Aorta (tissue), 5 donors: ENCODE data around the gene CEP128. TPM values are rescaled to one million over a fixed set of nuclear protein-coding genes. Genes with fewer than 3 reads are reported as not detected.

Experiments used
- ATAC-seq: fragments of 200-7000 bp; cut with Tn5 transposase; one replicate; pipeline ENCODE4 v1.9.1; 2022; ENCODE audit warnings: moderate library complexity; ENCODE audit not compliant: low FRiP score
- DNase-seq, 2 donors: peaks; one replicate each; pipeline ENCODE4 v3.0.0-alpha.2; 2020
- H3K27ac ChIP-seq, 2 donors: one replicate each; pipeline ENCODE4 v1.5.1; 2013; ENCODE audit warnings: low read length in 2 of 2, mild to moderate bottlenecking in 2 of 2, moderate library complexity in 2 of 2, control low read depth in 1 of 2, inconsistent platforms in 1 of 2, low read depth in 1 of 2
- H3K27me3 ChIP-seq, 2 donors: one replicate each; pipeline ENCODE4 v1.6.1; 2013; ENCODE audit warnings: control low read depth in 1 of 2, low read length in 1 of 2, mild to moderate bottlenecking in 1 of 2, moderate library complexity in 1 of 2; ENCODE audit not compliant: insufficient read depth in 2 of 2, control insufficient read depth in 1 of 2
- H3K36me3 ChIP-seq, 2 donors: one replicate each; pipeline ENCODE4 v1.6.1; 2013; ENCODE audit warnings: control low read depth in 1 of 2, low read length in 1 of 2, mild to moderate bottlenecking in 1 of 2; ENCODE audit not compliant: insufficient read depth in 2 of 2, control insufficient read depth in 1 of 2
- H3K4me1 ChIP-seq, 2 donors: one replicate each; pipeline ENCODE4 v1.6.1; 2013; ENCODE audit warnings: low read length in 2 of 2, control low read depth in 1 of 2, mild to moderate bottlenecking in 1 of 2, moderate library complexity in 1 of 2; ENCODE audit not compliant: insufficient read depth in 2 of 2, control insufficient read depth in 1 of 2
- H3K4me3 ChIP-seq, 2 donors: one replicate each; pipeline ENCODE4 v1.5.1; 2013; ENCODE audit warnings: low read length in 2 of 2, control low read depth in 1 of 2, mild to moderate bottlenecking in 1 of 2
- H3K9me3 ChIP-seq: one replicate; pipeline ENCODE4 v1.6.1; 2013; ENCODE audit warnings: mild to moderate bottlenecking, low read length; ENCODE audit not compliant: control insufficient read depth
- WGBS, 2 donors: extraction: QIAGEN DNeasy Blood & Tissue Kit; methylation state at CpG; one replicate each; pipeline ENCODE4 v1.1.7; 2013; 5-methylcytosine and 5-hydroxymethylcytosine counted together
- intact Hi-C, 2 donors: fragments of 100-400 bp; cut with DNase I; formaldehyde crosslinking; loops; one replicate each; pipeline versions ENCODE4 v1.14.2 to v1.15.0; 2022
- polyA plus RNA-seq, 2 donors: library from polyadenylated mRNA; stranded (reverse); fragments of 200-250 nt; gene quantifications; one replicate each; pipeline ENCODE4 v1.2.3, GENCODE V29; 2013
- total RNA-seq, 2 donors: library from RNA; stranded (reverse); fragmentation: NEBNext Ultra II Directional; extraction: Animal tissue kit (Norgen Biotek cat#: 25700); gene quantifications; one replicate each; pipeline ENCODE4 v1.2.1, GENCODE V29; 2021
- donor health status: healthy with polysubstance abuse.
- donor health status: Bipolar disorder and iron deficiency.
- donor health status: DM: no; HTN: no; CAD: no.
- donor health status: DM: no; HTN: no; CAD: no.
- donor health status: DM: yes; HTN: yes; CAD: no.

Gene CEP128
- total and polyA plus RNA-seq, 4 donors: 0.95 to 8.4 (median 4.4) TPM

DNA sequence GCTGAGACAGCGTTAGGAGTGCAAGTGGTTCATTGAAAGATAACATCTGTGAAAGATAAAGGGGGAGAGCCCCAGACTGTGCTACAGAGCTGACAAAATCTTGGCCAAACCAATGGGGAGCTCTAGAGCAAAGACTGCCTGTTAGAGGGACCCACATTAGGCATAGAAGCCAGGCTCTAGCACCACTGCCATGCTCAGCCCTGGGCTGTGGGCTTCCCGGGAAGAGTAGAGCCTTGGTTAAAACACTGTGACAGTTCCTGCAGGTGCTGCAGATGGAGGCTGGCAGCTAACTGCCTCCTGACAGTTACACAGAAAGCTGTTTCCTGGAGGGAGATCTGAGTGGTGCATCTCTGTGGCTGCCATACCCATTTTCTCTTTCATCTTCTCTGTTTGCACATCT is 36.9 kb upstream of the CEP128 start:
- 52 to 60% methylated on average over 2 of the region's 2 CpGs for WGBS, 2 donors
- intact Hi-C loops: no loop called here
- H3K9me3 ChIP-seq: no peaks in the 10 kb centered on the region
- peaks cover 3 to 5% of the 10 kb centered on the region in 2 donors for H3K4me1 ChIP-seq
- no peaks in the 10 kb centered on the region for H3K36me3 ChIP-seq
- DNase-seq (no peak), ATAC-seq (no peak)
- H3K4me3 ChIP-seq: no peak overlapping the region
- H3K27me3 ChIP-seq: no peaks in the 10 kb centered on the region
- no peak overlapping the region for H3K27ac ChIP-seq

DNA sequence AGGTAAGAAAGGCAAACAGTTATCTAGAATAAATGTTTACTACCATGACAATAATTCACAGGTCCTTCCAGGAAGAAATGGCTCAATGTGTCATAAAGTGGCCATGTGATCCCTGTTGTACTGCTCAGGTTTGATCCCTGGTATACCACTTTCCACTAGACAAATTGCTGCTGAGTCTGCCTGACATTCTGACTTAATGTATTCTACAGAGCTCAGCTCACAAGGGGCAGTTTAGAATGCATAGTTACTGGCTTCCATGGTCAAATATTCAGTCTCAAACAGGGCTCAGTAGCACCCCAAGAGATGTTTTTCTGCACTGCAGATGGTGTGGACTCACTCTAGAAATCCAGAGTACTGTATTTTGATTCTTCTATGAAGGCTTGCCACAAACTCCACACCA is 35.7 kb upstream of the CEP128 start:
- DNase-seq: no peak
- intact Hi-C loops: no loop called here
- Histone ChIP-seq H3K36me3 (no peaks in the 10 kb centered on the region), H3K4me1 (peaks cover 3 to 5% of the 10 kb centered on the region in 2 donors), H3K4me3 (no peak overlapping the region), H3K9me3 (no peaks in the 10 kb centered on the region), H3K27ac (no peak overlapping the region), H3K27me3 (no peaks in the 10 kb centered on the region)
- ATAC-seq: no peak

DNA sequence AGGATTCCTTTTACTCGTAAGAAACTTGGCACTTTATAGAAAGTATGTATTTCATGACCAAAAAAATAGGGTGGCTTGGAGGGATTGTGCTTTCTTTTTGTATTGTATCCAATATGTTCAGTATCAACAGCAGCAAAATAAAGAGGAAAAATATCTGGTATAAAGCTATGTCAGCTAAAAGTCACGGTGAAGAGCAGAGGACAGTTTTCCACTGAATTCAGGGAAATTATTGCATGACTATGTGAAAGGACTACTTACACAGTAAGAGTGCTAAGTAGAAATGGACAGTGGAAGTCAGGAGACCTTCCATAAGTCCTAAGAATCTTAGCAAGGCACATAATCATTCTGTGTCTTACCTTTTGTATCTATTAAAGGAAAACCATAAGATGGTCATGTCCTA is 33.1 kb upstream of the CEP128 start:
- no peak for ATAC-seq
- H3K9me3 ChIP-seq: no peaks in the 10 kb centered on the region
- intact Hi-C loops: no loop called here
- 11 to 13% methylated on average over 2 of the region's 2 CpGs for WGBS, 2 donors
- no peak overlapping the region for H3K4me3 ChIP-seq
- H3K36me3 ChIP-seq: no peaks in the 10 kb centered on the region
- H3K27ac ChIP-seq: no peak overlapping the region
- peaks cover 3% of the 10 kb centered on the region in 2 donors for H3K4me1 ChIP-seq
- no peaks in the 10 kb centered on the region for H3K27me3 ChIP-seq
- DNase-seq: no peak

DNA sequence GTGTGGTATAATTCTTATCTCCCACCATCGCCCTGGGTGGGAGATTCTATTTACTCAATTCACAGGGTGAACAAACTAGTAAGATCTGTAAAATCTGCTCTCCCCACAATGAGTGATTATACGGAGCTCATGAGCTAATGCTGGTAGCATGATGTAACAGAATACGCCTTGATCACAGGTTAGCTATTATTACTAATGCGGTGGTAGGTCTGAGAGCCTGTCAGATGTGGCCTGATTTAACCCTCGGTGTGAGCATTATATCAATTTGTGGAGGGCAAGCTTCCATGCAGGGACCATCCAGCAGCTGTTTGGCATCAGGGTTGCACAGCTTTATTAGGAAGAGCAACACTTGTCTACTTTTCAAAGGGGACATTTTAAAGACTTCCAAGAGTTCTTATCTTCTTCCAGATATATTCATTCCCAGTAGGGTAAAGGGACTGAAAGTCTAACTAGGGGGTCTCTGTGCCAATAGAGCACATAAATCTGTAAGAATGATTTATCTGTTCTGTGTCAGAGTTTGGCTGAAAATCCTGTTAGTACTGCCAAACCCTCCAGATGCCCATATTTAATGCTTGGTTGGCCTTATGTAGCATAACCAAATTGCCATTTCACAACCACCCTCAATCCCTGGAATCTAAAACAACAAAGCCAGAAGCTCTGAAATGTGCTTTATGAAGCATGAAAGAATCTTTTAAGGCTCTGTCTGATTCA is 32.5 kb upstream of the CEP128 start:
- Histone ChIP-seq H3K4me1 (peaks cover 3% of the 10 kb centered on the region in 2 donors), H3K27ac (no peak overlapping the region), H3K4me3 (no peak overlapping the region), H3K36me3 (no peaks in the 10 kb centered on the region), H3K9me3 (no peaks in the 10 kb centered on the region), H3K27me3 (no peaks in the 10 kb centered on the region)
- intact Hi-C loops: no loop called here
- ATAC-seq (no peak), DNase-seq (no peak)
- WGBS, 2 donors: 17 to 26% methylated on average over 5 of the region's 5 CpGs

- Histone ChIP-seq H3K27me3 (no peaks in the 10 kb centered on the region), H3K36me3 (no peaks in the 10 kb centered on the region), H3K4me3 (no peak overlapping the region), H3K9me3 (no peaks in the 10 kb centered on the region), H3K4me1 (no peaks in the 10 kb centered on the region), H3K27ac (no peak overlapping the region)
- ATAC-seq (no peak), DNase-seq (no peak)
- intact Hi-C loops: no loop called here
- WGBS, 2 donors: 86 to 87% methylated on average over 5 of the region's 5 CpGs
These were observed 23.5 kb upstream of the CEP128 start for GRCh38 chr14:80965037-80965436.

DNA sequence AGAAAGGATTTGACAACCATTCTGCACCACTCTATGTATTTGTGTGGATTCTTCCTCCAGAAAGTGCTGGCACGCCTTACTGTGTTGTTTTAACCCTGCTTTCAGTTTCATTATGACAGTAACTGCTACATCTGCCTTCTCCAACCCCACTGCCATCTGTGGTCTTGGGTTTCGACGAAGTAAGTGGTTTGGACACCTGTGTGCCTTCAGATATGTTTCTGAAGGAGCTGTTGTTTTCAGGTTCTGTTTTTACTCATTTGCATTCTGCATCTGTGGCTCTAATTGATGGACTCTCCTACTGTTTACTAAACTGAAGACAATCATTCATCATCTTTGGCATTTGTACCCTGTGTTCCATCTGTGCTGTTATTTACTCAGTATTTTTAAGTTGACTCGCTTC is 18.0 kb upstream of the CEP128 start:
- intact Hi-C loops: no loop called here
- H3K27me3 ChIP-seq: peaks cover 0 to 2% of the 10 kb centered on the region in 2 donors
- H3K4me3 ChIP-seq: no peak overlapping the region
- no peaks in the 10 kb centered on the region for H3K9me3 ChIP-seq
- no peaks in the 10 kb centered on the region for H3K4me1 ChIP-seq
- no peaks in the 10 kb centered on the region for H3K36me3 ChIP-seq
- DNase-seq (no peak), ATAC-seq (no peak)
- WGBS, 2 donors: 69 to 75% methylated on average over 4 of the region's 4 CpGs
- no peak overlapping the region for H3K27ac ChIP-seq

- no peaks in the 10 kb centered on the region for H3K9me3 ChIP-seq
- ATAC-seq (no peak), DNase-seq (no peak)
- intact Hi-C loops: no loop called here
- WGBS, 2 donors: 56 to 72% methylated on average over 3 of the region's 3 CpGs
- H3K36me3 ChIP-seq: no peaks in the 10 kb centered on the region
- no peak overlapping the region for H3K4me3 ChIP-seq
- H3K27ac ChIP-seq: no peak overlapping the region
- H3K27me3 ChIP-seq: peaks cover 0 to 2% of the 10 kb centered on the region in 2 donors
- H3K4me1 ChIP-seq: no peaks in the 10 kb centered on the region
These were observed 17.4 kb upstream of the CEP128 start for GRCh38 chr14:80958939-80959338.

DNA sequence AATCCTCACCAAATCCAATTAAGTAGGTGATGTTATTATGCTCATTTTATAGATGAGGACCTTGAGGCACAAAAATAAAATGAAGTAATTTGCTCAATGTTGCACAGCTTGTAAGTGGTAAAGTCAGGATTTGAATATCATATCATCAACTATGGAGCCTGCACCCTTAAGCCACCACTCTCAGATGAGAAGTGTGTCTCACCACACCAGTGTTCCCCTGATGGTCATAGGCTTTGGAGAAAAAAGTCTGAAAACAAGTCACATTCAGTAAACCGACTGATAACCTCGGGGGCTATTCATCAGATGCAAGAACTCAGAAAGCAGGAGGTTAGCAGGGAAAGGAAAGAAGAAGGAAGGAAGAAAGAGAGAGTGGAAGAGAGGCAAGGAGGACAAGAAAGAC is 16.7 kb upstream of the CEP128 start:
- Histone ChIP-seq H3K36me3 (no peaks in the 10 kb centered on the region), H3K9me3 (no peaks in the 10 kb centered on the region), H3K4me1 (no peaks in the 10 kb centered on the region), H3K27me3 (peaks cover 0 to 2% of the 10 kb centered on the region in 2 donors), H3K27ac (no peak overlapping the region), H3K4me3 (no peak overlapping the region)
- intact Hi-C loops: no loop called here
- ATAC-seq: no peak
- DNase-seq: no peak
- 79% methylated on average over 2 of the region's 2 CpGs for WGBS, 2 donors

DNA sequence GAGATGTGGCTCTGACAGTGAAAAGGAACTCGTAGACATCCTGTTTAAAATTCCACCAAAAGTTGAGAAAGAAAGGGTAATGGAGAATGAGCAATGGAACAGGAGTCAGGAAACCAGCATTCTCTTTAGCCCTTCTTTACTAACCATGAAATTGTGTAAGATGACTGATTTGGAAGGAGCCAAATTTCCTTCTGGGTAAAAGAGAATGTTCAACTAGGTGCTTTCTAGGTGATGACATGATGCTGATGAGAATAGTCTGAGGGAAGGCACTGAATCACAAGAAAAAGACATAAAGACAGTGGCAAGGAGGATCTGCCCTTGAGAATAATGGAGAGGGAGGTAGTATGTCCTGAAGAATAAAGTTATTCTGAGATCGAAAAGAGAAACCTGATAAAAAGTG is 16.1 kb upstream of the CEP128 start:
- no peaks in the 10 kb centered on the region for H3K4me1 ChIP-seq
- no peaks in the 10 kb centered on the region for H3K9me3 ChIP-seq
- 77 to 81% methylated on average over 2 of the region's 2 CpGs for WGBS, 2 donors
- DNase-seq (no peak), ATAC-seq (no peak)
- intact Hi-C loops: no loop called here
- no peak overlapping the region for H3K27ac ChIP-seq
- no peak overlapping the region for H3K4me3 ChIP-seq
- H3K27me3 ChIP-seq: peaks cover 0 to 2% of the 10 kb centered on the region in 2 donors
- no peaks in the 10 kb centered on the region for H3K36me3 ChIP-seq
